Measurements from ENCODE around the gene DAB2IP. TPM values are rescaled to one million over a fixed set of nuclear protein-coding genes. Genes with fewer than 3 reads are reported as not detected.

The DAB2IP gene
- polyA plus RNA-seq, 1 experiment = 20.4 TPM

- Histone ChIP-seq H3K27me3 (ENCODE audit: control insufficient read depth, insufficient read depth, low read length) (no peaks in the 10 kb centered on the region), H3K4me3 (ENCODE audit: low read depth, low read length) (no peak overlapping the region), H3K27ac (ENCODE audit: low read depth, low read length) (no peak overlapping the region), H3K9me3 (ENCODE audit: control insufficient read depth, insufficient read depth, low read length) (peaks cover 8% of the 10 kb centered on the region)
- no peak for TF ChIP-seq CTCF (IDR thresholded peaks at IDR 0.05; ENCODE audit: low read depth, low read length)
- POLR2A ChIA-PET = no interaction called here
- DNase-seq (ENCODE audit: low read depth, low spot score) = no peak
- CTCF ChIA-PET = no interaction called here
These were observed 122.0 kb downstream of the DAB2IP start for GRCh38 chr9:121773286-121773953.

DNA sequence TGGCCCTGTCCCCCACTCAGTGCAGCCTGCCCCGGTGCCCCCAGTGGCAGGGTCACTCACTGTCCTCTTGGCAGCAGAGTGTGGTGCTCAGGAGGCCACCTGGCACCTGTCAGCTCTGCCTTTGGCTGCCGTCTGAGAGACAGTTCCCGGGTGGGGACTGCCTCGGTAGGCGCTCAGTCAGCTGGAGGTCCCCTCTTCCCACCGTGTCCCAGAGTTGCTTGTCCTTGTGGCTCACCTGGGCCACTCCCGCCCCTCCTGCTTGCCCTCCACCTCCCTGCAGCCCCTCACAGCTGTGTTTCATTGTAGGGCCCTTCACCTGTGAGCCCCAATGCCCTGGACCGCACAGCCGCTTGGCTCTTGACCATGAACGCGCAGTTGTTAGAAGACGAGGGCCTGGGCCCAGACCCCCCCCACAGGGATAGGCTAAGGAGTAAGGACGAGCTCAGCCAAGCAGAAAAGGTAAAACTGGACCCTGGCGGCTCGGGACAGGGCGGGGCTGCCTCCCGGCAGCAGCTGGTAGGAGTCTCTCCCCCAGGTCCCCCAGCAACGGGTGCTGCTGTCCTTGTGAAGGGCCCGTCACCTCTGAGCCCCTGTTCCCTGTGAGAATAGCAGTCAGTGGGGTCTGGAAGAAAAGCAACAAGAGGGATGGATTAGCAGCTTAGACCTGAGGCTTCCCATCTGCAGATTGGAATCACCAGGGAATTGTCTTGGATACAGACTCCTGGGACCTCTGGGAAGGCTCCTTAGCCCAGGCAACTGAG lies 122.7 kb downstream of the DAB2IP start:
- Histone ChIP-seq H3K9me3 (ENCODE audit: control insufficient read depth, insufficient read depth, low read length) (peaks cover 8% of the 10 kb centered on the region), H3K4me3 (ENCODE audit: low read depth, low read length) (no peak overlapping the region), H3K27ac (ENCODE audit: low read depth, low read length) (no peak overlapping the region), H3K27me3 (ENCODE audit: control insufficient read depth, insufficient read depth, low read length) (no peaks in the 10 kb centered on the region)
- DNase-seq (ENCODE audit: low read depth, low spot score) = no peak
- POLR2A ChIA-PET = no interaction called here
- CTCF ChIA-PET = no interaction called here
- no peak for TF ChIP-seq CTCF (IDR thresholded peaks at IDR 0.05; ENCODE audit: low read depth, low read length)

DNA sequence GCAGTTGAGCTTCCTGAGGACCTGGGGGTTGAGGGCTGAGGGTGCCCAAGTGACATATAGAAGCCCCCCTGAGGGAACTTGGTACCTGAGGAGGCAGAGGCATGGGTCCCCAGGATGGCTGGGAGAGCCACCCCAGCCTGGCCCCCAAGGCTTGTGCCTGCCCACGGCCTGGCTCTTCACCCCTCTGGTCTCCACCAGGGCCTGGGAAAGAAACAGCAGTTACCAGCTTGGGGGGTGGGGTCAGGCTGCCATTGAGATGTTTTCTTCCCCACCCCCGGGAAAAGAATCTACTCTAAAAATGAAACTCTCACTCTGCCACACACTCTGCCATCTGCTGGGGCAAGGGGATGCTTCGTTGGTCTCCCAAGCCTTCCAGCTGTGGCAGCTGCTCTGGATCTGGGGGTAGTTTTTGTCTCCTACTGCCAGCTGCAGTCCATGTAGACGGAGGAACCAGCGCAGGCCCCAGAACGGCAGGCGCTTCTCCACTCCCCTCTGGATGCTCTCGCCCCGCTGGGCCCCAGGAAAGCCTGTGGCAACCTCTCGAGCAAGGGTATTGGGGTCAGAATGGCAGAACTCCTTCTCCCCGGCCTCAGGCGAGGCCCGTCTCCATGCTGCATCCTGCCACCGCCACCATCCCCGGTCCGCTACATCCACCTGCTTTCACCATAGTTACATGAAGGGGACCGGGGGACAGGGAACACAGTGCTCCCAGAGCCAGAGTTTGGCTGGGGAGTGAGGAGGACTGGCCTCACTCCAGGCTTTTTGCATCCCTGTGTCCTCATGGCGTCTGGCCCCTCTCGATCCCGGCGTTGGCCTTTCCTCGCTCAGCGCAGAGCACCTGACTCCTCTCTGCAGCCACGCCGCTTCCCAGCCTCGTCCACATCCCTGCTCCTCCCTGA lies 123.5 kb downstream of the DAB2IP start:
- no peak overlapping the region for H3K27ac ChIP-seq (ENCODE audit: low read depth, low read length)
- POLR2A ChIA-PET = no interaction called here
- H3K27me3 ChIP-seq (ENCODE audit: control insufficient read depth, insufficient read depth, low read length) = no peaks in the 10 kb centered on the region
- no peak for TF ChIP-seq CTCF (IDR thresholded peaks at IDR 0.05; ENCODE audit: low read depth, low read length)
- H3K9me3 ChIP-seq (ENCODE audit: control insufficient read depth, insufficient read depth, low read length) = peaks cover 8% of the 10 kb centered on the region
- CTCF ChIA-PET = no interaction called here
- no peak overlapping the region for H3K4me3 ChIP-seq (ENCODE audit: low read depth, low read length)
- DNase-seq (ENCODE audit: low read depth, low spot score) = no peak

GRCh38 chr9:121776001-121776738 lies 124.7 kb downstream of the DAB2IP start:
- TF ChIP-seq CTCF (IDR thresholded peaks at IDR 0.05; ENCODE audit: low read depth, low read length) = no peak
- Histone ChIP-seq H3K27ac (ENCODE audit: low read depth, low read length) (no peak overlapping the region), H3K4me3 (ENCODE audit: low read depth, low read length) (no peak overlapping the region), H3K27me3 (ENCODE audit: control insufficient read depth, insufficient read depth, low read length) (no peaks in the 10 kb centered on the region), H3K9me3 (ENCODE audit: control insufficient read depth, insufficient read depth, low read length) (peaks cover 8% of the 10 kb centered on the region)
- no peak for DNase-seq (ENCODE audit: low read depth, low spot score)
- ChIA-PET CTCF (no interaction called here), POLR2A (no interaction called here)
